Osteoblast (primary cell): ENCODE results near the gene SLC9C1. TPM values are rescaled to one million over a fixed set of nuclear protein-coding genes. Genes with fewer than 3 reads are reported as not detected.

ENCODE experiments used
- DNase-seq: peaks from one replicate; pipeline ENCODE4 v3.0.0; 2011; ENCODE audit warnings: low spot score, mixed read lengths; ENCODE audit not compliant: insufficient read length; ENCODE audit errors: missing footprints
- H2AFZ ChIP-seq: 2 replicates; pipeline ENCODE4 v1.6.0; 2011; ENCODE audit warnings: mild to moderate bottlenecking, low read length
- H3K27ac ChIP-seq: 2 replicates; pipeline ENCODE4 v1.5.1; 2011; ENCODE audit warnings: mild to moderate bottlenecking, low read depth, low read length, moderate library complexity
- H3K27me3 ChIP-seq: 2 replicates; pipeline ENCODE4 v1.6.0; 2012; ENCODE audit warnings: mild to moderate bottlenecking, control low read depth, inconsistent platforms, low read length, moderate library complexity; ENCODE audit not compliant: insufficient read depth
- H3K36me3 ChIP-seq: 2 replicates; pipeline ENCODE4 v1.5.1; 2011; ENCODE audit warnings: mild to moderate bottlenecking, low read length, control low read depth, moderate library complexity; ENCODE audit not compliant: insufficient read depth
- H3K4me1 ChIP-seq: 2 replicates; pipeline ENCODE4 v1.5.1; 2011; ENCODE audit warnings: mild to moderate bottlenecking, low read length, control low read depth, moderate library complexity; ENCODE audit not compliant: insufficient read depth
- H3K4me2 ChIP-seq: 2 replicates; pipeline ENCODE4 v1.6.0; 2011; ENCODE audit warnings: mild to moderate bottlenecking, low read length; ENCODE audit not compliant: insufficient read depth
- H3K4me3 ChIP-seq: fragments of 200-600 bp; sonication (generic); 3 replicates; pipeline ENCODE4 v1.5.1; 2012; ENCODE audit warnings: mild to moderate bottlenecking, low read length, inconsistent platforms; ENCODE audit not compliant: insufficient read depth
- H3K79me2 ChIP-seq: 2 replicates; pipeline ENCODE4 v1.6.0; 2012; ENCODE audit warnings: mild to moderate bottlenecking, low read length, control low read depth, inconsistent platforms; ENCODE audit not compliant: insufficient read depth
- H3K9me3 ChIP-seq: 2 replicates; pipeline ENCODE4 v1.5.1; 2011; ENCODE audit warnings: low read depth, low read length, control low read depth
- H4K20me1 ChIP-seq: 2 replicates; pipeline ENCODE4 v1.6.0; 2012; ENCODE audit warnings: mild to moderate bottlenecking, low read length, control low read depth; ENCODE audit not compliant: insufficient read depth
- CTCF ChIP-seq: IDR thresholded peaks from 2 replicates; pipeline ENCODE4 v1.5.1; 2011; ENCODE audit warnings: mild to moderate bottlenecking, low read depth, low read length, moderate library complexity; ENCODE audit errors: extremely low read depth
- total RNA-seq: library from RNA; depleted of rRNA; stranded (reverse); fragments of >200 nt; gene quantifications from 2 replicates; pipeline ENCODE4 v1.2.3, GENCODE V29; 2012

The SLC9C1 gene
- total RNA-seq, 1 donor = not detected

GRCh38 chr3:112127522-112128494 is 166.2 kb downstream of the SLC9C1 start:
- no peak for TF ChIP-seq CTCF
- Histone ChIP-seq H3K4me2 (no peak overlapping the region), H3K4me3 (no peak overlapping the region), H3K9me3 (no peaks in the 10 kb centered on the region), H3K4me1 (no peaks in the 10 kb centered on the region), H3K27me3 (no peaks in the 10 kb centered on the region), H3K79me2 (no peaks in the 10 kb centered on the region), H2AFZ (no peak overlapping the region), H3K27ac (no peak overlapping the region), H3K36me3 (no peaks in the 10 kb centered on the region), H4K20me1 (no peaks in the 10 kb centered on the region)
- DNase-seq = no peak

- Histone ChIP-seq H3K36me3 (no peaks in the 10 kb centered on the region), H3K4me2 (peak overlapping the region; percentile 38), H3K4me3 (no peak overlapping the region), H2AFZ (peak overlapping the region; percentile 76), H3K27ac (no peak overlapping the region), H3K4me1 (no peaks in the 10 kb centered on the region), H3K27me3 (no peaks in the 10 kb centered on the region), H3K9me3 (no peaks in the 10 kb centered on the region), H3K79me2 (no peaks in the 10 kb centered on the region), H4K20me1 (no peaks in the 10 kb centered on the region)
- DNase-seq = no peak
- TF ChIP-seq CTCF = no peak
These were observed 167.5 kb downstream of the SLC9C1 start for GRCh38 chr3:112126511-112126911.

GRCh38 chr3:112124907-112125607 is 169.0 kb downstream of the SLC9C1 start:
- Histone ChIP-seq H3K4me3 (no peak overlapping the region), H3K27ac (no peak overlapping the region), H3K36me3 (no peaks in the 10 kb centered on the region), H3K27me3 (no peaks in the 10 kb centered on the region), H2AFZ (no peak overlapping the region), H3K9me3 (no peaks in the 10 kb centered on the region), H4K20me1 (no peaks in the 10 kb centered on the region), H3K4me1 (no peaks in the 10 kb centered on the region), H3K4me2 (no peak overlapping the region), H3K79me2 (no peaks in the 10 kb centered on the region)
- TF ChIP-seq CTCF = no peak
- DNase-seq = no peak

- H3K36me3 ChIP-seq = no peaks in the 10 kb centered on the region
- H4K20me1 ChIP-seq = no peaks in the 10 kb centered on the region
- no peak overlapping the region for H2AFZ ChIP-seq
- H3K4me1 ChIP-seq = no peaks in the 10 kb centered on the region
- no peak for DNase-seq
- H3K9me3 ChIP-seq = no peaks in the 10 kb centered on the region
- H3K27ac ChIP-seq = no peak overlapping the region
- no peak for TF ChIP-seq CTCF
- no peak overlapping the region for H3K4me2 ChIP-seq
- H3K4me3 ChIP-seq = no peak overlapping the region
- H3K79me2 ChIP-seq = no peaks in the 10 kb centered on the region
- no peaks in the 10 kb centered on the region for H3K27me3 ChIP-seq
These were observed 170.5 kb downstream of the SLC9C1 start for GRCh38 chr3:112123548-112123947.
